CD4-positive, alpha-beta memory T cell (primary cell): ENCODE measurements around the gene CCL21. TPM values are rescaled to one million over a fixed set of nuclear protein-coding genes. Genes with fewer than 3 reads are reported as not detected.

ENCODE experiments used
- CTCF ChIA-PET: fragments of 350-600 bp; sonication (Branson Sonifier 250); formaldehyde crosslinking; loops from one replicate; lab custom pipeline; 2021; ENCODE audit warnings: inconsistent platforms; ENCODE audit not compliant: partially characterized antibody; lab: Charles Lee
- POLR2A ChIA-PET: fragments of 350-600 bp; sonication (Branson Sonifier 250); formaldehyde crosslinking; loops from one replicate; lab custom pipeline; 2021; ENCODE audit not compliant: partially characterized antibody; lab: Charles Lee
- DNase-seq, 5 donors: peaks; one replicate each; pipeline versions ENCODE4 v3.0.0 to v3.0.0-alpha.2; 2020 to 2022; ENCODE audit warnings: mixed read lengths in 1 of 5
- H3K27ac ChIP-seq: one replicate; pipeline ENCODE4 v1.7.0; 2013; ENCODE audit warnings: low read depth, low read length
- H3K27me3 ChIP-seq: 2 replicates; pipeline ENCODE4 v1.7.0; 2013; ENCODE audit warnings: mild to moderate bottlenecking, low read length, moderate library complexity; ENCODE audit not compliant: insufficient read depth
- H3K36me3 ChIP-seq: 2 replicates; pipeline ENCODE4 v1.7.0; 2013; ENCODE audit warnings: mild to moderate bottlenecking, low read length, moderate library complexity; ENCODE audit not compliant: insufficient read depth
- H3K4me1 ChIP-seq: 2 replicates; pipeline ENCODE4 v1.7.0; 2013; ENCODE audit warnings: mild to moderate bottlenecking, low read length, moderate library complexity; ENCODE audit not compliant: insufficient read depth
- H3K4me3 ChIP-seq, 2 donors: one replicate each; pipeline ENCODE4 v1.7.0; 2013; ENCODE audit warnings: low read length in 2 of 2, mild to moderate bottlenecking in 1 of 2
- H3K9me3 ChIP-seq, 2 donors: one replicate each; pipeline ENCODE4 v1.7.0; 2013; ENCODE audit warnings: low read length in 2 of 2, control low read depth in 1 of 2; ENCODE audit not compliant: control insufficient read depth in 1 of 2
- H3K27ac Mint-ChIP-seq, 7 donors: one replicate each; pipeline ENCODE4 v1.8.0; 2020 to 2021; ENCODE audit warnings: mixed read lengths in 7 of 7, mild to moderate bottlenecking in 6 of 7, inconsistent platforms in 3 of 7, moderate library complexity in 3 of 7
- H3K27me3 Mint-ChIP-seq, 2 donors: one replicate each; pipeline ENCODE4 v1.8.0; 2020 to 2021; ENCODE audit warnings: mixed read lengths in 2 of 2
- H3K36me3 Mint-ChIP-seq, 2 donors: one replicate each; pipeline ENCODE4 v1.8.0; 2020 to 2021; ENCODE audit warnings: mixed read lengths in 2 of 2, inconsistent platforms in 1 of 2, mild to moderate bottlenecking in 1 of 2
- H3K4me1 Mint-ChIP-seq, 4 donors: one replicate each; pipeline ENCODE4 v1.8.0; 2020 to 2021; ENCODE audit warnings: mixed read lengths in 4 of 4, mild to moderate bottlenecking in 1 of 4
- H3K4me3 Mint-ChIP-seq, 8 donors: one replicate each; pipeline ENCODE4 v1.8.0; 2020 to 2021; ENCODE audit warnings: mixed read lengths in 8 of 8, mild to moderate bottlenecking in 7 of 8, moderate library complexity in 6 of 8, inconsistent platforms in 3 of 8
- H3K9me3 Mint-ChIP-seq, 8 donors: one replicate each; pipeline ENCODE4 v1.8.0; 2020 to 2021; ENCODE audit warnings: mixed read lengths in 8 of 8, mild to moderate bottlenecking in 5 of 8, inconsistent platforms in 3 of 8, moderate library complexity in 1 of 8
- intact Hi-C: fragments of 100-400 bp; cut with micrococcal nuclease; formaldehyde crosslinking; loops from one replicate; pipeline ENCODE4 v1.15.1; 2023
- polyA plus RNA-seq, 2 donors: library from polyadenylated mRNA; unstranded; fragments of 300-500 nt; fragmentation: Illumina TruSeq; gene quantifications; one replicate each; pipeline ENCODE4 v1.2.3, GENCODE V29; 2021
- total RNA-seq, 2 experiments: library from RNA; stranded (reverse); gene quantifications; one replicate each; pipeline ENCODE4 v1.2.3, GENCODE V29; 2021

Gene CCL21
- total and polyA plus RNA-seq, 4 experiments from 2014 or later: not detected

DNA sequence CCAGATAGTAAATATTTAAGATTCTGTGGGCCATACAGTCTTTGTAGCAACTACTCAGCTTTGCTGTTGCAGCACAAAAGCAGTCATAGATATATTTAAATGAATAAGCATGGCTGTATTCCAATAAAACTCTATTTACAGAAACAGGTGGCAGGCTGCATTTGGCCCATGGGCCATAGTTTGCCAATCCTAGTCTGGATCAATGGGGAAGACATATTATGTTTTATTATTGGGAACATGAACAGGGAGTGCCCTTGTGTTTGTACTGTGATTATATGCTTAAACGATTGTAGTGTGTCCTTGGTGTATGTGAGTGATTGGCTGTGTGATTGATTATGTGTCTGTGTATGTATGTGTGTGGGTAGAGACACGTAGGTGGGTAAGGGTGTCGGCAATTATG is 35.5 kb downstream of the CCL21 start:
- POLR2A ChIA-PET: no interaction called here
- intact Hi-C loops: no loop called here

GRCh38 chr9:34671307-34671706 is 38.6 kb downstream of the CCL21 start:
- ChIA-PET CTCF (interaction anchor here (1.6 to 2.4 kb wide), 2 partner anchors 31 to 37 kb away, joined by 7 to 8 read pairs; no protein-coding TSS in a partner anchor), POLR2A (interaction anchor here (1.4 kb wide), 1 partner anchor 51 kb away, joined by 3 read pairs; the partner anchor contains the start of gene DCTN3)
- no peaks in the 10 kb centered on the region for H3K36me3 ChIP-seq
- intact Hi-C loops: no loop called here
- H3K27me3 Mint-ChIP-seq: no peaks in the 10 kb centered on the region
- H3K9me3 Mint-ChIP-seq: peaks cover 2 to 25% (median 14%) of the 10 kb centered on the region in 8 donors
- no peak overlapping the region for H3K27ac Mint-ChIP-seq
- H3K36me3 Mint-ChIP-seq: peaks cover 17 to 34% of the 10 kb centered on the region in 2 donors
- H3K27ac ChIP-seq: no peak overlapping the region
- peaks cover 8 to 13% (median 10%) of the 10 kb centered on the region in 4 donors for H3K4me1 Mint-ChIP-seq
- no peak overlapping the region for H3K4me3 ChIP-seq
- no peaks in the 10 kb centered on the region for H3K9me3 ChIP-seq
- H3K4me1 ChIP-seq: peaks cover 7% of the 10 kb centered on the region
- no peak for DNase-seq
- H3K4me3 Mint-ChIP-seq: no peak overlapping the region
- no peaks in the 10 kb centered on the region for H3K27me3 ChIP-seq

More for the DNA sequence above, 35.5 kb downstream of the CCL21 start:
- Histone ChIP-seq H3K4me1 (no peaks in the 10 kb centered on the region), H3K27ac (no peak overlapping the region), H3K4me3 (no peak overlapping the region), H3K27me3 (no peaks in the 10 kb centered on the region), H3K36me3 (no peaks in the 10 kb centered on the region), H3K9me3 (no peaks in the 10 kb centered on the region)
- Mint-ChIP-seq H3K27me3 (no peaks in the 10 kb centered on the region), H3K4me3 (no peak overlapping the region), H3K4me1 (peaks cover 0 to 4% (median under 1%) of the 10 kb centered on the region in 4 donors), H3K36me3 (peaks cover 4 to 15% of the 10 kb centered on the region in 2 donors), H3K27ac (peak overlapping the region in 2 of 7 donors; percentile 32 to 36), H3K9me3 (peaks cover 0 to 12% (median 9%) of the 10 kb centered on the region in 8 donors)
- CTCF ChIA-PET: interaction anchor here (1.1 to 4.0 kb wide), 4 partner anchors 11 to 28 kb away, joined by 4 to 16 read pairs (median 6); no protein-coding TSS in a partner anchor
- no peak for DNase-seq

- no peaks in the 10 kb centered on the region for H3K9me3 ChIP-seq
- no peak overlapping the region for H3K4me3 ChIP-seq
- Mint-ChIP-seq H3K36me3 (peaks cover 21 to 34% of the 10 kb centered on the region in 2 donors), H3K4me3 (no peak overlapping the region), H3K9me3 (peaks cover 2 to 25% (median 14%) of the 10 kb centered on the region in 8 donors), H3K4me1 (peaks cover 10 to 23% (median 16%) of the 10 kb centered on the region in 4 donors), H3K27ac (peak overlapping the region in 2 of 7 donors; percentile 43 to 72), H3K27me3 (no peaks in the 10 kb centered on the region)
- no peak for DNase-seq
- ChIA-PET CTCF (interaction anchor here (1.6 to 2.4 kb wide), 2 partner anchors 32 to 36 kb away, joined by 7 to 8 read pairs; no protein-coding TSS in a partner anchor), POLR2A (interaction anchor here (0.6 to 1.4 kb wide), 4 partner anchors 32 to 445 kb away, joined by 3 read pairs; partner anchors contain the start of genes DCTN3 and SIGMAR1)
- H3K4me1 ChIP-seq: peaks cover 15% of the 10 kb centered on the region
- no peaks in the 10 kb centered on the region for H3K27me3 ChIP-seq
- no peaks in the 10 kb centered on the region for H3K36me3 ChIP-seq
- no peak overlapping the region for H3K27ac ChIP-seq
- intact Hi-C loops: loop anchor here (10.0 kb wide), 3 partner anchors 405 to 1145 kb away; partner anchors contain the start of genes CREB3, FANCG, HINT2 and SPAG8
Observed at GRCh38 chr9:34669809-34670562, 40.0 kb downstream of the CCL21 start.

DNA sequence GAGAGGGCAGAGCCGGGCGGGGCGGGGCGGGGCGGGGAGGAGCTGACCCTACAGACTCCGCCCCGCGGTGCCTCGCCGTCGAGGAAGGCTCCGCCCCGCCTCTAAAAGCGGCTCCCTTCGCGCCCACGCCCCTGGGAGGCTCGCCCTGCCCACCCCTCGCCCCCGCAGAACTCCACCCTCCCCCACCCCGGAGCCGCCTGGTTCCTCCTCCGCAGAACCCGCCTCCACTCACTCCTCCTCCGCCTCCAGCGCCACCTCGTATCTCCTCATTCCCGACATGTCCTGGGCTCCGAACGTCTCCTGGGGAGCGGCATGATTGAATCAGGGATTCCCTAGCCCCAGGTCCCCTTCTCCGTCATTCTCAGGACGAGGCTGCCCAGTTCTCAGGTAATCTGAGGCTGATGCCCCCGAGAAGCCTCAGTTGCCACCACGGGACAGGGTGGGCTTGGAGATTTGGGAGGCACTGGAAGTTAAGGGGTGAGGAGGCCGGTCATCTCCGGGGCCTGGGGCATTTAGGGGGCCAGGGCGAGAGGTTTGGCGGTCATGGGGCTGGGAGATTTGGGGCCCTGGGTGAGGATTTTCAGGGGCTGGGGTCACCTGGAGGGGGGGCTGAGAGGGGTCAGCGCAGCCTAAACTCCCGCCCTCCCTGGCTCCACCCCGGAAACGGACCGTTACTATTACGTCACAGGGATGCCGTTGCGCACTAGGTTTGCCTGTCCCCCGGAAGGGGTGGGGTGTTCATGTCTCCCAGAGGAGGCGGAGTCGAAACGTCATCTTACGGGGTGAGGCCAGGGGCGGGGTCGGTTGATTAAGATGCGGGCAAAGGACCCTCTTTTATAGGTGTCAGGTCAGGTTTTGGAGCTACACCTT is 44.3 kb downstream of the CCL21 start:
- H3K4me3 Mint-ChIP-seq: peak overlapping the region; percentile 85 to 97 (median 93)
- peaks cover 2 to 24% (median 14%) of the 10 kb centered on the region in 8 donors for H3K9me3 Mint-ChIP-seq
- peak overlapping the region; percentile 95 to 99 (median 99) for H3K27ac Mint-ChIP-seq
- peak; percentile 87 to 94 (median 89) for DNase-seq
- Histone ChIP-seq H3K9me3 (no peaks in the 10 kb centered on the region), H3K27me3 (no peaks in the 10 kb centered on the region), H3K36me3 (peaks cover 9% of the 10 kb centered on the region), H3K4me3 (peak overlapping the region; percentile 75 to 95), H3K27ac (peak overlapping the region; percentile 98), H3K4me1 (peaks cover 59% of the 10 kb centered on the region)
- H3K27me3 Mint-ChIP-seq: no peaks in the 10 kb centered on the region
- POLR2A ChIA-PET: interaction anchor here (0.8 to 18.7 kb wide), 13 partner anchors 9 to 951 kb away, joined by 3 to 484 read pairs (median 4); partner anchors contain the start of genes DCTN3, DNAI1, GALT and IL11RA
- intact Hi-C loops: loop anchor here (1.0 to 10.0 kb wide), 8 partner anchors 28 to 1149 kb away; partner anchors contain the start of genes CREB3, DNAI1, DNAJB5 and FAM219A
- H3K4me1 Mint-ChIP-seq: peaks cover 41 to 65% (median 53%) of the 10 kb centered on the region in 4 donors
- peaks cover 34 to 37% of the 10 kb centered on the region in 2 donors for H3K36me3 Mint-ChIP-seq
- CTCF ChIA-PET: interaction anchor here (0.8 to 8.6 kb wide), 9 partner anchors 9 to 431 kb away, joined by 3 to 168 read pairs (median 4); partner anchors contain the start of genes DCTN3, GALT, PIGO and SIGMAR1

DNA sequence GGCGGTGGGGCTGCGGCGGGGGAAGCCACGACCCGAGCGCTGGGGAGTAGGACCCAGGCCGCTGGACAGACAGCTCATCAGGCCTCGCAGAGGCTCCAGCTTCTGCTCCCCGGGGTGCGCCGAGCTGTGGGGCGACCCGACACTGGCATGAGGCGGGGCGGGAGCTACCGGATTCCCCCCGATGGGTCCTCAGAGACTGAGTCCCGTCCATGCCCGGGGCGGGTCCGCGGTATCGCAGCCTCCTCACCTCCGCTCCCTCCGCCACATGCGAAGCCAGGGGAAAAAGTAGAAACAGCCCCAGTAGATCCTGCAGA is 44.9 kb downstream of the CCL21 start:
- Histone ChIP-seq H3K4me3 (peak overlapping the region; percentile 57 to 61), H3K4me1 (peaks cover 62% of the 10 kb centered on the region), H3K9me3 (no peaks in the 10 kb centered on the region), H3K27ac (peak overlapping the region; percentile 98), H3K36me3 (peaks cover 15% of the 10 kb centered on the region), H3K27me3 (no peaks in the 10 kb centered on the region)
- H3K36me3 Mint-ChIP-seq: peaks cover 38 to 40% of the 10 kb centered on the region in 2 donors
- H3K4me1 Mint-ChIP-seq: peaks cover 43 to 70% (median 57%) of the 10 kb centered on the region in 4 donors
- no peak for DNase-seq
- peak overlapping the region; percentile 95 to 99 (median 99) for H3K27ac Mint-ChIP-seq
- POLR2A ChIA-PET: interaction anchor here (0.8 to 18.7 kb wide), 12 partner anchors 9 to 952 kb away, joined by 3 to 484 read pairs (median 4); partner anchors contain the start of genes DCTN3, DNAI1, GALT and IL11RA
- no peaks in the 10 kb centered on the region for H3K27me3 Mint-ChIP-seq
- CTCF ChIA-PET: interaction anchor here (0.7 to 8.6 kb wide), 11 partner anchors 9 to 431 kb away, joined by 3 to 168 read pairs (median 4); partner anchors contain the start of genes DCTN3, GALT, PIGO and SIGMAR1
- H3K9me3 Mint-ChIP-seq: peaks cover 2 to 19% (median 10%) of the 10 kb centered on the region in 8 donors
- intact Hi-C loops: loop anchor here (1.0 to 10.0 kb wide), 7 partner anchors 28 to 1150 kb away; partner anchors contain the start of genes CREB3, DNAJB5, FANCG and HINT2
- peak overlapping the region; percentile 85 to 97 (median 93) for H3K4me3 Mint-ChIP-seq
